Endothelial cell of umbilical vein (primary cell): ENCODE data around the gene P2RX2. TPM values are rescaled to one million over a fixed set of nuclear protein-coding genes. Genes with fewer than 3 reads are reported as not detected.

Experiments used
- BruUV-seq: library from RNA; stranded (reverse); fragments of 400-500 nt; replicated peaks from 2 replicates; lab custom pipeline; 2021; lab: Mats Ljungman, UMichigan
- CTCF ChIA-PET: fragments of 300-600, 350-600 bp; sonication (Branson Sonifier 250); formaldehyde crosslinking; loops from one replicate; lab custom pipeline; 2021; ENCODE audit warnings: antibody characterized with exemption, inconsistent platforms; lab: Charles Lee
- POLR2A ChIA-PET: fragments of 300-600, 350-600 bp; sonication (Branson Sonifier 250); formaldehyde crosslinking; loops from one replicate; lab custom pipeline; 2021; ENCODE audit warnings: antibody characterized with exemption, inconsistent platforms; lab: Charles Lee
- DNase-seq: peaks from one replicate; pipeline ENCODE4 v3.0.0-alpha.2; 2011; ENCODE audit warnings: low read depth, low spot score
- FAIRE-seq: peaks from 2 replicates; lab custom pipeline; 2011; peaks lifted over from hg19 to GRCh38; lab: Jason Lieb, UNC
- H2AFZ ChIP-seq: 2 replicates; pipeline ENCODE4 v1.6.0; 2012; ENCODE audit warnings: low read depth, low read length, control low read depth, inconsistent platforms
- H3K27ac ChIP-seq: 2 replicates; pipeline ENCODE4 v1.5.1; 2011; ENCODE audit warnings: low read depth, mild to moderate bottlenecking, control low read depth, low read length, moderate library complexity; ENCODE audit not compliant: insufficient read depth
- H3K27me3 ChIP-seq, 2 experiments: 2 replicates each; pipeline versions ENCODE4 v1.6.0 to v1.6.1; 2011; ENCODE audit warnings: low read length in 2 of 2, mixed read lengths in 1 of 2; ENCODE audit not compliant: control insufficient read depth in 2 of 2, insufficient read depth in 2 of 2
- H3K36me3 ChIP-seq, 2 experiments: 2 replicates in 1 of 2; 3 replicates in 1 of 2; pipeline ENCODE4 v1.5.1; 2011; ENCODE audit warnings: low read length in 2 of 2, mild to moderate bottlenecking in 1 of 2, moderate library complexity in 1 of 2; ENCODE audit not compliant: control insufficient read depth in 2 of 2, insufficient read depth in 2 of 2; ENCODE audit errors: extremely low read depth in 1 of 2
- H3K4me1 ChIP-seq: 3 replicates; pipeline ENCODE4 v1.5.1; 2011; ENCODE audit warnings: mild to moderate bottlenecking, low read length; ENCODE audit not compliant: control insufficient read depth, insufficient read depth; ENCODE audit errors: extremely low read depth
- H3K4me2 ChIP-seq: 2 replicates; pipeline ENCODE4 v1.6.1; 2011; ENCODE audit warnings: low read length, control low read depth, mixed read lengths; ENCODE audit not compliant: insufficient read depth
- H3K4me3 ChIP-seq, 3 experiments: fragments of 200-600 bp in 1 of 3; sonication (generic), shearing (Covaris generic) in 1 of 3; replicated peaks in 1 of 3; 2 replicates each; pipeline ENCODE4 v1.5.1; 2011 to 2016; ENCODE audit warnings: control low read depth in 3 of 3, low read length in 3 of 3, mild to moderate bottlenecking in 2 of 3, inconsistent platforms in 1 of 3, low read depth in 1 of 3, moderate library complexity in 1 of 3; ENCODE audit not compliant: insufficient read depth in 1 of 3
- H3K79me2 ChIP-seq: 2 replicates; pipeline ENCODE4 v1.6.0; 2012; ENCODE audit warnings: low read length, inconsistent platforms; ENCODE audit not compliant: control insufficient read depth, insufficient read depth
- H3K9ac ChIP-seq: replicated peaks from 2 replicates; pipeline ENCODE3; 2011; ENCODE audit warnings: low read length, control low read depth; ENCODE audit not compliant: insufficient read depth; ENCODE audit errors: extremely low read depth
- H3K9me1 ChIP-seq: replicated peaks from 3 replicates; pipeline ENCODE4 v1.6.0; 2011; ENCODE audit warnings: mild to moderate bottlenecking, low read length; ENCODE audit not compliant: control insufficient read depth, insufficient read depth; ENCODE audit errors: extremely low read depth
- H3K9me3 ChIP-seq: replicated peaks from 2 replicates; pipeline ENCODE4 v1.5.1; 2012; ENCODE audit warnings: low read length, inconsistent platforms; ENCODE audit not compliant: control insufficient read depth, insufficient read depth
- H4K20me1 ChIP-seq: replicated peaks from 2 replicates; pipeline ENCODE3; 2011; ENCODE audit warnings: mild to moderate bottlenecking, low read length; ENCODE audit not compliant: control insufficient read depth, insufficient read depth; ENCODE audit errors: extremely low read depth
- CTCF ChIP-seq, 2 donors: IDR thresholded peaks; 1 replicate in 1 of 2; 2 replicates in 1 of 2; pipeline ENCODE4 v1.5.1; 2011; ENCODE audit warnings: low read length in 2 of 2, mild to moderate bottlenecking in 2 of 2, moderate library complexity in 2 of 2, control low read depth in 1 of 2, inconsistent platforms in 1 of 2, low read depth in 1 of 2; ENCODE audit not compliant: insufficient read depth in 1 of 2; ENCODE audit errors: extremely low read depth in 1 of 2
- EZH2 ChIP-seq: IDR thresholded peaks from 2 replicates; pipeline ENCODE4 v1.6.1; 2012; ENCODE audit warnings: borderline replicate concordance, low read depth, mild to moderate bottlenecking, moderate library complexity, low read length, inconsistent platforms; ENCODE audit not compliant: severe bottlenecking
- FOS ChIP-seq: IDR thresholded peaks from 2 replicates; pipeline ENCODE4 v1.6.1; 2011; ENCODE audit warnings: mild to moderate bottlenecking, low read length, moderate library complexity, borderline replicate concordance; ENCODE audit not compliant: insufficient read depth
- GATA2 ChIP-seq: IDR thresholded peaks from 2 replicates; pipeline ENCODE4 v1.7.0; 2011; ENCODE audit warnings: low read depth, mild to moderate bottlenecking, moderate library complexity, mixed read lengths, low read length; ENCODE audit not compliant: insufficient read length, insufficient read depth
- JUN ChIP-seq: IDR thresholded peaks from 2 replicates; pipeline ENCODE4 v1.6.1; 2011; ENCODE audit warnings: borderline replicate concordance, low read depth; ENCODE audit not compliant: insufficient read length, insufficient read depth
- MAX ChIP-seq: IDR thresholded peaks from 2 replicates; pipeline ENCODE4 v1.6.1; 2011; ENCODE audit not compliant: insufficient read depth, insufficient read length
- MYC ChIP-seq: IDR thresholded peaks from one replicate; pipeline ENCODE4 v1.6.1; 2011; ENCODE audit warnings: mild to moderate bottlenecking, low read depth, low read length
- POLR2A ChIP-seq: IDR thresholded peaks from 2 replicates; pipeline ENCODE4 v1.6.1; 2012; ENCODE audit warnings: low read depth, mild to moderate bottlenecking, control low read depth, low read length
- POLR2AphosphoS5 ChIP-seq: IDR thresholded peaks from 2 replicates; pipeline ENCODE4 v1.6.1; 2012; ENCODE audit warnings: low read depth, mild to moderate bottlenecking, control low read depth, low read length, moderate library complexity; ENCODE audit not compliant: insufficient read depth
- dilution Hi-C: fragments of 300-500 bp; cut with MboI; formaldehyde crosslinking; loops from one replicate; pipeline ENCODE4 v1.15.0; 2019; ENCODE audit warnings: low sequenced_read_pairs; ENCODE audit not compliant: extremely low pct_ligation_motif_present
- intact Hi-C: fragments of 100-400 bp; cut with micrococcal nuclease; formaldehyde crosslinking; loops from one replicate; pipeline ENCODE4 v1.10.0; 2022
- polyA plus RNA-seq, 4 experiments: library from polyadenylated mRNA; depleted of rRNA in 3 of 4; stranded (reverse) in 3 of 4; unstranded in 1 of 4; fragments of >200 nt; gene quantifications; 2 replicates each; pipeline versions ENCODE4 v1.2.1 to v1.2.3, GENCODE V29; 2011 to 2012; ENCODE audit warnings: missing spikeins in 1 of 4
- total RNA-seq: library from RNA; stranded (reverse); gene quantifications from 2 replicates; pipeline ENCODE4 v1.2.3, GENCODE V29; 2021

Gene P2RX2
- total and polyA plus RNA-seq, 2 donors (not counting 3 experiments of a cell fraction or from before 2014, with no cell fraction given) = not detected

- H3K4me3 ChIP-seq = no peak overlapping the region
- H3K9me1 ChIP-seq = no peaks in the 10 kb centered on the region
- ChIA-PET POLR2A (no interaction called here), CTCF (interaction anchor here (1.6 kb wide), 1 partner anchor 16 kb away, joined by 3 read pairs; no protein-coding TSS in a partner anchor)
- no peaks in the 10 kb centered on the region for H4K20me1 ChIP-seq
- FAIRE-seq (no peak), DNase-seq (no peak)
- H3K4me2 ChIP-seq = no peak overlapping the region
- BruUV-seq = no TSS peak
- peaks cover 0 to 8% of the 10 kb centered on the region in 2 experiments for H3K36me3 ChIP-seq
- dilution Hi-C loops = no loop called here
- no peaks in the 10 kb centered on the region for H3K79me2 ChIP-seq
- intact Hi-C loops = no loop called here
- no peak overlapping the region for H2AFZ ChIP-seq
- no peak overlapping the region for H3K9ac ChIP-seq
- TF ChIP-seq EZH2 (no peak), MAX (no peak), GATA2 (no peak), CTCF (IDR thresholded peaks at IDR 0.05; ENCODE audit: extremely low read depth in 1 of 2, insufficient read depth in 1 of 2, low read depth in 1 of 2, low read length in 2 of 2) (no peak), FOS (no peak), MYC (no peak), POLR2A (no peak), POLR2AphosphoS5 (no peak), JUN (no peak)
- peaks cover 11 to 12% of the 10 kb centered on the region in 2 experiments for H3K27me3 ChIP-seq
- no peak overlapping the region for H3K27ac ChIP-seq
- no peaks in the 10 kb centered on the region for H3K9me3 ChIP-seq
- H3K4me1 ChIP-seq = no peaks in the 10 kb centered on the region
Measured at GRCh38 chr12:132622437-132623071, 4.0 kb downstream of the P2RX2 start.
